Measurements from ENCODE around the gene MSTO1.

- no peak for TF ChIP-seq CTCF (IDR thresholded peaks at IDR 0.05)
- TF ChIP-seq, protein P1, sequence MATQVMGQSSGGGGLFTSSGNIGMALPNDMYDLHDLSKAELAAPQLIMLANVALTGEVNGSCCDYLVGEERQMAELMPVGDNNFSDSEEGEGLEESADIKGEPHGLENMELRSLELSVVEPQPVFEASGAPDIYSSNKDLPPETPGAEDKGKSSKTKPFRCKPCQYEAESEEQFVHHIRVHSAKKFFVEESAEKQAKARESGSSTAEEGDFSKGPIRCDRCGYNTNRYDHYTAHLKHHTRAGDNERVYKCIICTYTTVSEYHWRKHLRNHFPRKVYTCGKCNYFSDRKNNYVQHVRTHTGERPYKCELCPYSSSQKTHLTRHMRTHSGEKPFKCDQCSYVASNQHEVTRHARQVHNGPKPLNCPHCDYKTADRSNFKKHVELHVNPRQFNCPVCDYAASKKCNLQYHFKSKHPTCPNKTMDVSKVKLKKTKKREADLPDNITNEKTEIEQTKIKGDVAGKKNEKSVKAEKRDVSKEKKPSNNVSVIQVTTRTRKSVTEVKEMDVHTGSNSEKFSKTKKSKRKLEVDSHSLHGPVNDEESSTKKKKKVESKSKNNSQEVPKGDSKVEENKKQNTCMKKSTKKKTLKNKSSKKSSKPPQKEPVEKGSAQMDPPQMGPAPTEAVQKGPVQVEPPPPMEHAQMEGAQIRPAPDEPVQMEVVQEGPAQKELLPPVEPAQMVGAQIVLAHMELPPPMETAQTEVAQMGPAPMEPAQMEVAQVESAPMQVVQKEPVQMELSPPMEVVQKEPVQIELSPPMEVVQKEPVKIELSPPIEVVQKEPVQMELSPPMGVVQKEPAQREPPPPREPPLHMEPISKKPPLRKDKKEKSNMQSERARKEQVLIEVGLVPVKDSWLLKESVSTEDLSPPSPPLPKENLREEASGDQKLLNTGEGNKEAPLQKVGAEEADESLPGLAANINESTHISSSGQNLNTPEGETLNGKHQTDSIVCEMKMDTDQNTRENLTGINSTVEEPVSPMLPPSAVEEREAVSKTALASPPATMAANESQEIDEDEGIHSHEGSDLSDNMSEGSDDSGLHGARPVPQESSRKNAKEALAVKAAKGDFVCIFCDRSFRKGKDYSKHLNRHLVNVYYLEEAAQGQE (IDR thresholded peaks at IDR 0.05): no peak
- TF ChIP-seq POLR2A (IDR thresholded peaks at IDR 0.05; ENCODE audit: low read length): no peak
- no peak for TF ChIP-seq MYC (IDR thresholded peaks at IDR 0.05; ENCODE audit: borderline replicate concordance, low read length)
- TF ChIP-seq SMC3 (IDR thresholded peaks at IDR 0.05): no peak
- no peak for TF ChIP-seq MAX (IDR thresholded peaks at IDR 0.05)
- no peak for TF ChIP-seq POLR2AphosphoS2 (conservative IDR thresholded peaks at IDR 0.05; ENCODE audit: low read length)
- TF ChIP-seq MAZ (IDR thresholded peaks at IDR 0.05; ENCODE audit: borderline replicate concordance, low read depth, low read length): no peak
- no peak for TF ChIP-seq EP300 (IDR thresholded peaks at IDR 0.05)
- TF ChIP-seq HMGXB4 (CRISPR knock-in tag; IDR thresholded peaks at IDR 0.05; ENCODE audit: borderline replicate concordance): no peak
- TF ChIP-seq, protein P2, sequence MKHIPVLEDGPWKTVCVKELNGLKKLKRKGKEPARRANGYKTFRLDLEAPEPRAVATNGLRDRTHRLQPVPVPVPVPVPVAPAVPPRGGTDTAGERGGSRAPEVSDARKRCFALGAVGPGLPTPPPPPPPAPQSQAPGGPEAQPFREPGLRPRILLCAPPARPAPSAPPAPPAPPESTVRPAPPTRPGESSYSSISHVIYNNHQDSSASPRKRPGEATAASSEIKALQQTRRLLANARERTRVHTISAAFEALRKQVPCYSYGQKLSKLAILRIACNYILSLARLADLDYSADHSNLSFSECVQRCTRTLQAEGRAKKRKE (CRISPR knock-in tag; IDR thresholded peaks at IDR 0.05; ENCODE audit: low read depth): no peak
These were observed 13.3 kb downstream of the MSTO1 start for GRCh38 chr1:155623357-155623756.
